Right atrium auricular region (tissue), 2 donors: ENCODE results near the gene HCFC1. TPM values are rescaled to one million over a fixed set of nuclear protein-coding genes. Genes with fewer than 3 reads are reported as not detected.

Source experiments
- DNase-seq: peaks from one replicate; pipeline ENCODE4 v3.0.0-alpha.2; 2019; ENCODE audit warnings: low spot score
- H3K27ac ChIP-seq, 2 donors: fragments of 200-600 bp; sonication (generic); 1 replicate in 1 of 2; 2 replicates in 1 of 2; pipeline ENCODE4 v1.5.1; 2016 to 2019
- H3K27me3 ChIP-seq, 2 donors: fragments of 200-600 bp; sonication (generic); one replicate each; pipeline versions ENCODE4 v1.5.1 to v1.6.0; 2017 to 2019
- H3K36me3 ChIP-seq: fragments of 200-600 bp; sonication (generic); one replicate; pipeline ENCODE4 v1.5.1; 2016
- H3K4me1 ChIP-seq, 2 donors: fragments of 200-600 bp; sonication (generic); one replicate each; pipeline versions ENCODE4 v1.5.1 to v1.6.0; 2017 to 2019
- H3K4me3 ChIP-seq, 2 donors: fragments of 200-600 bp; sonication (generic); 1 replicate in 1 of 2; 2 replicates in 1 of 2; pipeline ENCODE4 v1.5.1; 2017 to 2019; ENCODE audit warnings: mild to moderate bottlenecking in 1 of 2, moderate library complexity in 1 of 2
- H3K9me3 ChIP-seq, 2 donors: fragments of 200-600 bp; sonication (generic); one replicate each; pipeline ENCODE4 v1.5.1; 2019
- total RNA-seq, 2 donors: library from RNA; depleted of rRNA; stranded (reverse); fragments of >200 nt; gene quantifications; one replicate each; pipeline ENCODE4 v1.1.0, GENCODE V29; 2016
- TF ChIP-seq, protein P1 (sequence below), 2 donors: fragments of 200-600 bp; sonication (generic); IDR thresholded peaks; one replicate each; pipeline ENCODE4 v1.5.1; 2019; ENCODE audit warnings: antibody characterized with exemption in 2 of 2

HCFC1 gene
- total RNA-seq, 2 donors from 2014 or later: 40.8 to 54.7 TPM

DNA sequence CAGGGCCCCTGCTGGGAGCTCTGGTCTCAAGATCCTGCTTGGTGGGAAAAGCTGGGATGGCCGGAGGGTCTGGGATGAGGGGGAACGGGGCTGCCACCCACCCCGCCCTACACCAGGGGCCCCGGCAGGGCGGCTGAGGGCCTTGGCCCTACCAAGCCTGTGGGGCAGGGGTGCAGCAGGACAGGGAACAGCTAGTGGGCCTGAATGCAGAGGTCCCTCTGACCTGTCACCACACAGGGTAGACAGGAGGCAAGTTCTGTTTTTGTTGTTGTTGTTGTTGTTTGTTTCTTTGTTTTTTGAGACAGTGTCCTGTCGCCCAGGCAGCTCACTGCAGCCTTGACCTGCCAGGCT, 26.8 kb downstream of the HCFC1 start:
- Histone ChIP-seq H3K4me3 (peak overlapping the region; percentile 35 to 44), H3K4me1 (no peaks in the 10 kb centered on the region), H3K36me3 (peaks cover 10% of the 10 kb centered on the region), H3K27me3 (no peaks in the 10 kb centered on the region), H3K9me3 (no peaks in the 10 kb centered on the region), H3K27ac (peak overlapping the region; percentile 53 to 61)
- TF ChIP-seq, protein P1, sequence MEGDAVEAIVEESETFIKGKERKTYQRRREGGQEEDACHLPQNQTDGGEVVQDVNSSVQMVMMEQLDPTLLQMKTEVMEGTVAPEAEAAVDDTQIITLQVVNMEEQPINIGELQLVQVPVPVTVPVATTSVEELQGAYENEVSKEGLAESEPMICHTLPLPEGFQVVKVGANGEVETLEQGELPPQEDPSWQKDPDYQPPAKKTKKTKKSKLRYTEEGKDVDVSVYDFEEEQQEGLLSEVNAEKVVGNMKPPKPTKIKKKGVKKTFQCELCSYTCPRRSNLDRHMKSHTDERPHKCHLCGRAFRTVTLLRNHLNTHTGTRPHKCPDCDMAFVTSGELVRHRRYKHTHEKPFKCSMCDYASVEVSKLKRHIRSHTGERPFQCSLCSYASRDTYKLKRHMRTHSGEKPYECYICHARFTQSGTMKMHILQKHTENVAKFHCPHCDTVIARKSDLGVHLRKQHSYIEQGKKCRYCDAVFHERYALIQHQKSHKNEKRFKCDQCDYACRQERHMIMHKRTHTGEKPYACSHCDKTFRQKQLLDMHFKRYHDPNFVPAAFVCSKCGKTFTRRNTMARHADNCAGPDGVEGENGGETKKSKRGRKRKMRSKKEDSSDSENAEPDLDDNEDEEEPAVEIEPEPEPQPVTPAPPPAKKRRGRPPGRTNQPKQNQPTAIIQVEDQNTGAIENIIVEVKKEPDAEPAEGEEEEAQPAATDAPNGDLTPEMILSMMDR (IDR thresholded peaks at IDR 0.05): no peak
- no peak for DNase-seq

DNA sequence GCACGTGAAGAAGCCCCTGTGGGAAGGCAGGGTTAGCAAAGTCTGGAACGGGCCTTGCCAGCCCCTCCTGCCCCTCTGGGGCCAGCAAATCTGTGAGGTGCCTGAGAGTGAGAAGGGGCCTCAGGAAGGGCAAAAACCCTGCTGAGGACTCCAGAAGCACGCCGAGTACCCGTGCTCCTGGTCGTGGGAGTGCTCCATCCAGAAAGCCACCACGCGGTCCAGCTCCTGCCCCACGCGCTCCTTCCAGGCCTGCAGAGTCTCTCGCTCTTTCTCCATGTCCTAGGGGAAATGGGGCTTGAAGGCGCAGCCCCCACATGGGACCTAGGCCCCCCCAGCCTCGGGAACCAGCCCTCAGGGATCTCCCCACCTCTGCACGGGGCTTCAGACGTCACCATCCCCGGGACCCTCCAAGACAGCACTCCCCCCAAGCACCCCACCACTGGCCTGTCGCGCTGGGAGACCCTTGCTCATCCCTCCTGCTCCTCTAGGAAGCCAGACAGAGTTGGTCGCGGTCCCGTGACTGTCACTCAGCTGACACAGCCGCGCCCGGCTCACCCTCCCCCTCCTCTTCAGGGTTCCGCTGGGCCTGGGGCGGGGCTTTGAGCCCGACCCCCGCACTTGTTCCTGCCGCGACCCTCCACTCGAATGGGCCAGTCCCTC, 27.3 kb downstream of the HCFC1 start, which contains the start of gene RENBP:
TSS of gene RENBP (minus strand) at position 504 of the 660 bp plus-strand sequence. CDS start at position 471, 33 bp downstream.
- DNase-seq: no peak
- no peaks in the 10 kb centered on the region for H3K9me3 ChIP-seq
- H3K4me1 ChIP-seq: no peaks in the 10 kb centered on the region
- TF ChIP-seq, protein P1 (IDR thresholded peaks at IDR 0.05): no peak
- peaks cover 5% of the 10 kb centered on the region for H3K36me3 ChIP-seq
- no peaks in the 10 kb centered on the region for H3K27me3 ChIP-seq
- H3K27ac ChIP-seq: peak within 1 kb of the TSS; percentile 53 to 61
- H3K4me3 ChIP-seq: peak within 1 kb of the TSS; percentile 35 to 44

DNA sequence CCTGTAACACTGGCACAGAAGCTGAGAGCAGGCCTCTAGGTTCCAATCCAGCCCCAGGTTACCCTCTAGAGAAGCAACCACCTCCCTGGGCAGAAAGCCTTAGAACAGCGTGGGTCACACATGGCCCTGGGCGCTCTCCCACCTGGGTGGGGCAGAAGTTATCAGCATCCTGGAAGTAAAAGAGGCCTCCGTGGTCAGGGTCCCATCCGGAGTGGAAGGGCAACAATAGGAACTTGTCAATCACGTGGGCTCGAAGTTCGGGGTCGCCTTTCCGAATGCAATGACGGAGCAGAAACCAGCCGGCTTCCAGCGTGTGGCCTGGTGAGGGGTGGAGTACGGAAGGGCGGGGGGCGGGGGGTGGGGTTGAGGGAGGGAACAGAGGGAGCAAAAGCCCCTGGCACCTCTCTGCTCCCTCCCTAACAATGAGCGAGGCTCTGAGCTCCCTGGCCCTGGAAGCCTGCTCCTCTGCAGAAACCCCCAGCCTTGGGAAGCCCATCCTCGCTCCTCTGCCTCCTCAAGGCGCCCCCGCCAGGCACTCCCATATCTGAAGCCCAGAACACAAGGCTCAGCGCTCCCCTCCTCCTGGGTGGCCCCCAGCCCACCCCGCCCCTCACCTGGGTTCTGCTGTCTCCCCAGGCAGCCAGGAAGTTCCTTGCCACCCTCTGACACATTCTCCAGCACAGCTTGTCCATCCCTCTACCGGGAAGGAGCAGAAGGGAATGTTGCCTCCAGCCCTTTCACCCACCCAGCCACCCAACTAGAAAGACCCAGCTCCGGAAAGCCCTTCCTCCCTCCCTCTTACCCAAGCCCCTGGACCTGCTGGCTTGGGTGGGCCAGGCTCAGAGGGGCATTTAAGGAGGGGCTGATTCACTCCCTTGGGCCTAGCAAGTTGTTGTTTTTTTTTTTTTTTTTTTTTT, 30.0 kb downstream of the HCFC1 start:
- H3K4me1 ChIP-seq: no peaks in the 10 kb centered on the region
- H3K27me3 ChIP-seq: no peaks in the 10 kb centered on the region
- H3K27ac ChIP-seq: no peak overlapping the region
- no peak overlapping the region for H3K4me3 ChIP-seq
- no peaks in the 10 kb centered on the region for H3K36me3 ChIP-seq
- no peaks in the 10 kb centered on the region for H3K9me3 ChIP-seq
- DNase-seq: no peak
- TF ChIP-seq, protein P1 (IDR thresholded peaks at IDR 0.05): no peak

DNA sequence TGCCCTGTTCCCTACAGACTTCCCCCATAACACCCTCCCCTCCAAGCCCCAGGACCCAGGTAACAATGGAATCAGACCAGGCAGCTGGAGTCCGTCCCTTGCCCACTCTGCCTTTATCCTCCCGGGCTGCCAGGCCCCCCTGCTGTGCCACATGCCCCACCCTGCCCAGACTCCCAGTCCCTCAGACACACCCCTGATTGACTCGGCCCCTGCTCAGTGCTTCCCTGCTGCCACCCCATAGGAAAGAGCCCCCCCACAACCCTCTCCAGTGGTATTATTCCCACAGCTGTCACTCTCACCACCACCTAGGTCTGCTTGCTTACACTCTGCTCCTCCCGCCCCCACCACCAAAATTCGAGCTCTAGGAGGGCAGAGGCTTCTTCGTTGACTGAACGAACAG, 32.0 kb downstream of the HCFC1 start:
- no peaks in the 10 kb centered on the region for H3K9me3 ChIP-seq
- DNase-seq: no peak
- H3K27me3 ChIP-seq: no peaks in the 10 kb centered on the region
- H3K4me3 ChIP-seq: no peak overlapping the region
- H3K4me1 ChIP-seq: peaks cover 0 to 4% of the 10 kb centered on the region in 2 donors
- no peaks in the 10 kb centered on the region for H3K36me3 ChIP-seq
- TF ChIP-seq, protein P1 (IDR thresholded peaks at IDR 0.05): no peak
- H3K27ac ChIP-seq: no peak overlapping the region

DNA sequence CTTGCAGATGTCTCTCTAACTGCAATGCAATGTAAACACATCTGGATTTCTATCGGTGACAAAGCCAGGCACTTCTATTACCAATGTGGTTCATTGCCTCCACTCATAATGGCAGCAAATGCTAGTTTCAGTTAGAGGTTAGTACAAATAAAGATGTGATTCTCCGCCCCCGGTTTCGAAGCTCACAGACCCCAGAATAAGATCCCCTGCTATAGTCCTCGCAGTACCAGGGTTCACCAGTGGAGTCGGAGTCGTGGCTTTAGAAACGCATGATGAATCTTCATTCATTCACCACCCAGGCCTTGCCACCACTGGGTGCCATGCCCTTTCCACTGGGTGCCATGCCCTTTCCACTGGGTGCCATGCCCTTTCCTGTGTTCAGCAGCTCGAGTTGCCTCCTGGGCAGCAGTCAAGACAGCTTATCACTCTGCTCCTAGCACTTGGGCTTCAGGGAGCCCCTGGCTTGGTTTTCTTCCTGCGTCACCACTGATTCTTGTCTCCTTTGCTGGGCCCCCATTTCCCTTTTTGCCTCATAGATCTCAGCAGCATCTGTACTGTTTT, 33.3 kb downstream of the HCFC1 start:
- Histone ChIP-seq H3K4me3 (no peak overlapping the region), H3K27ac (no peak overlapping the region), H3K27me3 (no peaks in the 10 kb centered on the region), H3K4me1 (peaks cover 0 to 14% of the 10 kb centered on the region in 2 donors), H3K9me3 (no peaks in the 10 kb centered on the region), H3K36me3 (no peaks in the 10 kb centered on the region)
- no peak for DNase-seq
- TF ChIP-seq, protein P1 (IDR thresholded peaks at IDR 0.05): no peak
